ENCODE measurements around the gene RFX7. TPM values are rescaled to one million over a fixed set of nuclear protein-coding genes. Genes with fewer than 3 reads are reported as not detected.

RFX7 gene
- total RNA-seq, 3 donors from 2014 or later, result 8.3 to 14.8 (median 10.8) TPM

DNA sequence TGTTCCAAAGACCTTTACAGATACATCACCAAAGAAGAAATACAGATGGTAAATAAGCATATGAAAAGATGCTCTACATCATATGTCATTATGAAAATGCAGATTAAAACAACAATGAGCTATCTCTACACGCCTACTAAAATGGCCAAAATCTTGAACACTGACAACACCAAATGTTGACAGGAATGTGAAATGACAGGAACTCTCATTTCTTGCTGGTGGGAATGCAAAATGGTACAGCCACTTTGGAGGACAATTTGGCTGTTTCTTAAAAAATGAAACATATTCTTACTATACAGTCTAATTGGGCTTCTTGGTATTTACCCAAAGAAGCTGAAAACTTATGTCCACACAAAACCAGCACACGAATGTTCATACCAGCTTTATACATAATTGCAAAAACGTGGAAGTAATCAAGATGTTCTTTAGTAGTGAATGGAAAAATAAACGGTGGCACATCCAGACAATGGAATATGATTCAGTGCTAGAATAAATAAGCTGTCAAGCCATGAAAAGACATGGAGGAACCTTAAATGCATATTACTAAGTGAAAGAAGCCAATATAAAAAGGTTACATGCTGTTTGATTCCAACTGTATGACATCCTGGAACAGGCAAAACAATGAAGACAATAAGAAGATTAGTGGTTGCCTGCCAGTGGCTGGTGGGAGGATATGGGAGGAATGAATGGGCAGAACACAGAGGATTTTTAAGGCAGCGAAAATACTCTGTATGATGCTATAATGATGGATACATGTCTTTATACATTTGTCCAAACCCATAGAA is 169.0 kb downstream of the RFX7 start:
- H3K36me3 ChIP-seq, result no peaks in the 10 kb centered on the region
- intact Hi-C loops (cut with DNase I; ENCODE audit: low total_unique reads), result no loop called here
- no peak for TF ChIP-seq POLR2AphosphoS5 (IDR thresholded peaks at IDR 0.05)
- TF ChIP-seq, protein P1, sequence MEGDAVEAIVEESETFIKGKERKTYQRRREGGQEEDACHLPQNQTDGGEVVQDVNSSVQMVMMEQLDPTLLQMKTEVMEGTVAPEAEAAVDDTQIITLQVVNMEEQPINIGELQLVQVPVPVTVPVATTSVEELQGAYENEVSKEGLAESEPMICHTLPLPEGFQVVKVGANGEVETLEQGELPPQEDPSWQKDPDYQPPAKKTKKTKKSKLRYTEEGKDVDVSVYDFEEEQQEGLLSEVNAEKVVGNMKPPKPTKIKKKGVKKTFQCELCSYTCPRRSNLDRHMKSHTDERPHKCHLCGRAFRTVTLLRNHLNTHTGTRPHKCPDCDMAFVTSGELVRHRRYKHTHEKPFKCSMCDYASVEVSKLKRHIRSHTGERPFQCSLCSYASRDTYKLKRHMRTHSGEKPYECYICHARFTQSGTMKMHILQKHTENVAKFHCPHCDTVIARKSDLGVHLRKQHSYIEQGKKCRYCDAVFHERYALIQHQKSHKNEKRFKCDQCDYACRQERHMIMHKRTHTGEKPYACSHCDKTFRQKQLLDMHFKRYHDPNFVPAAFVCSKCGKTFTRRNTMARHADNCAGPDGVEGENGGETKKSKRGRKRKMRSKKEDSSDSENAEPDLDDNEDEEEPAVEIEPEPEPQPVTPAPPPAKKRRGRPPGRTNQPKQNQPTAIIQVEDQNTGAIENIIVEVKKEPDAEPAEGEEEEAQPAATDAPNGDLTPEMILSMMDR (IDR thresholded peaks at IDR 0.05), result no peak
- no peak for TF ChIP-seq POLR2A (IDR thresholded peaks at IDR 0.05)
- no peak overlapping the region for H3K27ac ChIP-seq
- no peak for DNase-seq (ENCODE audit: low spot score in 2 of 2)
- H3K27me3 ChIP-seq, result no peaks in the 10 kb centered on the region
- H3K9me3 ChIP-seq, result no peaks in the 10 kb centered on the region
- no peaks in the 10 kb centered on the region for H3K4me1 ChIP-seq
- H3K4me3 ChIP-seq, result no peak overlapping the region

DNA sequence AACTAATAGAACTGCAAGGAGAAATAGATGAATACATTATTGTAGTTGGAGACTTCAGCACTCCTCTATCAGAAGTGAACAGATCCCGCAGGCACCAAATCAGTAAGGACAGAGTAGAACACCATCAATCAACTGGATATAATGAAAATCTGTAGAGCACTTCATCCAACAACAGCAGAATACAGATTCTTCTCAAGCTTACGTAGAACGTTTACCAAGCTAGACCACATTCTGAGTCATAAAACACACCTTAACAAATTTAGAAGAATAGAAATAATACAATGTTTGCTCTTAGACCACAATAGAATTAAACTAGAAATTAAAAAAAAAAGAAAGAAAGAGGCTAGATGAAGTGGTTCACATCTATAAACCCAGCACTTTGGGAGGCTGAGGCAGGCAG is 179.5 kb downstream of the RFX7 start:
- TF ChIP-seq POLR2A (IDR thresholded peaks at IDR 0.05), result no peak
- TF ChIP-seq, protein P1 (IDR thresholded peaks at IDR 0.05), result no peak
- no peak for TF ChIP-seq POLR2AphosphoS5 (IDR thresholded peaks at IDR 0.05)
- no peaks in the 10 kb centered on the region for H3K27me3 ChIP-seq
- no peaks in the 10 kb centered on the region for H3K9me3 ChIP-seq
- no peaks in the 10 kb centered on the region for H3K4me1 ChIP-seq
- no peak overlapping the region for H3K4me3 ChIP-seq
- no peaks in the 10 kb centered on the region for H3K36me3 ChIP-seq
- intact Hi-C loops (cut with DNase I; ENCODE audit: low total_unique reads), result no loop called here
- DNase-seq (ENCODE audit: low spot score in 2 of 2), result no peak
- H3K27ac ChIP-seq, result no peak overlapping the region

GRCh38 chr15:56059716-56060115 is 184.0 kb downstream of the RFX7 start:
- intact Hi-C loops (cut with DNase I; ENCODE audit: low total_unique reads), result no loop called here
- Histone ChIP-seq H3K4me1 (no peaks in the 10 kb centered on the region), H3K36me3 (no peaks in the 10 kb centered on the region), H3K27ac (no peak overlapping the region), H3K9me3 (no peaks in the 10 kb centered on the region), H3K27me3 (no peaks in the 10 kb centered on the region), H3K4me3 (no peak overlapping the region)
- TF ChIP-seq POLR2A (IDR thresholded peaks at IDR 0.05) (no peak), POLR2AphosphoS5 (IDR thresholded peaks at IDR 0.05) (no peak)
- TF ChIP-seq, protein P1 (IDR thresholded peaks at IDR 0.05), result no peak
- DNase-seq (ENCODE audit: low spot score in 2 of 2), result no peak

DNA sequence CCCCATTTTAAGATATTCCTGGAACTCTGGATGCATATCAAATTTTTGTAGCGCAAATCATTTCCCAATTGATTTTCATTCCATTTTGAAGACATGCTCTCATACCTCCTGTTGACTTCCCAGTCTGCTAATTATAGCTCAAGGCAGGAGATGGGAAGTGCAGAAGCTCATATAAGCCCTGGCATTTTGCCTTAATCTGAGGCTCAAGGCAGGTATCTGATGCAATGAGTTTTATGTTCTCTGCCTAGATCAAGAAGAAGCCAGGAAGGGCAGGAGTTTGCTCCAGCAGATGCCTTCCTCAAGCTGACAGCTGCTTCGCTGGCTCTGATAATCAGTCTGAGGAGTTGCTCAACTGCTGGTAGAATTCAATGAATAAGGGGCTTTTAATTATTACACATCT is 184.7 kb downstream of the RFX7 start:
- H3K4me1 ChIP-seq, result no peaks in the 10 kb centered on the region
- no peaks in the 10 kb centered on the region for H3K27me3 ChIP-seq
- H3K27ac ChIP-seq, result no peak overlapping the region
- no peak for DNase-seq (ENCODE audit: low spot score in 2 of 2)
- TF ChIP-seq, protein P1 (IDR thresholded peaks at IDR 0.05), result no peak
- TF ChIP-seq POLR2AphosphoS5 (IDR thresholded peaks at IDR 0.05), result no peak
- no peak for TF ChIP-seq POLR2A (IDR thresholded peaks at IDR 0.05)
- no peak overlapping the region for H3K4me3 ChIP-seq
- H3K9me3 ChIP-seq, result no peaks in the 10 kb centered on the region
- H3K36me3 ChIP-seq, result no peaks in the 10 kb centered on the region
- intact Hi-C loops (cut with DNase I; ENCODE audit: low total_unique reads), result no loop called here

- no peaks in the 10 kb centered on the region for H3K9me3 ChIP-seq
- H3K36me3 ChIP-seq, result no peaks in the 10 kb centered on the region
- DNase-seq (ENCODE audit: low spot score in 2 of 2), result no peak
- no peaks in the 10 kb centered on the region for H3K27me3 ChIP-seq
- TF ChIP-seq POLR2AphosphoS5 (IDR thresholded peaks at IDR 0.05), result no peak
- TF ChIP-seq, protein P1 (IDR thresholded peaks at IDR 0.05), result no peak
- TF ChIP-seq POLR2A (IDR thresholded peaks at IDR 0.05), result no peak
- no peak overlapping the region for H3K4me3 ChIP-seq
- H3K27ac ChIP-seq, result no peak overlapping the region
- no peaks in the 10 kb centered on the region for H3K4me1 ChIP-seq
- intact Hi-C loops (cut with DNase I; ENCODE audit: low total_unique reads), result no loop called here
Measured at GRCh38 chr15:56056626-56057025, 187.1 kb downstream of the RFX7 start.

All from breast epithelium (tissue), 4 donors.